SJCRH30 (cell line): ENCODE results near the gene ULK4. TPM values are rescaled to one million over a fixed set of nuclear protein-coding genes. Genes with fewer than 3 reads are reported as not detected.
A peak's percentile ranks its signal among the peaks of the same experiment; 100 is the strongest.

Experiments
- DNase-seq, 2 experiments: peaks; one replicate each; pipeline ENCODE4 v3.0.0-alpha.2; 2015 to 2020
- H3K27ac ChIP-seq: fragments of 250-450 bp; sonication (Bioruptor Pico); 2 replicates; pipeline ENCODE4 v1.5.1; 2020; ENCODE audit warnings: mild to moderate bottlenecking, moderate library complexity
- H3K27me3 ChIP-seq: fragments of 250-450 bp; sonication (Bioruptor Pico); 2 replicates; pipeline ENCODE4 v1.5.1; 2020; ENCODE audit warnings: mild to moderate bottlenecking, moderate library complexity
- H3K36me3 ChIP-seq: fragments of 250-450 bp; sonication (Bioruptor Pico); 2 replicates; pipeline ENCODE4 v1.5.1; 2020; ENCODE audit warnings: mild to moderate bottlenecking, moderate library complexity
- H3K4me1 ChIP-seq: fragments of 250-450 bp; sonication (Bioruptor Pico); 2 replicates; pipeline ENCODE4 v1.5.1; 2020; ENCODE audit warnings: mild to moderate bottlenecking, moderate library complexity
- H3K4me3 ChIP-seq: fragments of 250-450 bp; sonication (Bioruptor Pico); 2 replicates; pipeline ENCODE4 v1.5.1; 2020; ENCODE audit warnings: mild to moderate bottlenecking, moderate library complexity
- H3K9me3 ChIP-seq: fragments of 250-450 bp; sonication (Bioruptor Pico); replicated peaks from 2 replicates; pipeline ENCODE4 v1.5.1; 2020; ENCODE audit warnings: mild to moderate bottlenecking, moderate library complexity
- total RNA-seq: library from RNA; depleted of rRNA; stranded (reverse); fragments of >200 nt; shearing (Covaris generic); gene quantifications from 2 replicates; pipeline ENCODE4 v1.2.3, GENCODE V29; 2014

ULK4 gene
- total RNA-seq, 1 experiment from 2014 or later = 6.4 TPM

- H3K4me3 ChIP-seq = no peak overlapping the region
- peaks cover 12% of the 10 kb centered on the region for H3K4me1 ChIP-seq
- no peak for DNase-seq
- H3K27ac ChIP-seq = no peak overlapping the region
- H3K9me3 ChIP-seq = no peaks in the 10 kb centered on the region
- no peaks in the 10 kb centered on the region for H3K27me3 ChIP-seq
- no peaks in the 10 kb centered on the region; the same call in 1 of the 2 replicates for H3K36me3 ChIP-seq
These were observed 752.3 kb downstream of the ULK4 start for GRCh38 chr3:41209646-41210045.

- Histone ChIP-seq H3K36me3 (no peaks in the 10 kb centered on the region; the same call in 1 of the 2 replicates), H3K4me1 (peaks cover 12% of the 10 kb centered on the region), H3K27me3 (no peaks in the 10 kb centered on the region), H3K9me3 (no peaks in the 10 kb centered on the region), H3K4me3 (no peak overlapping the region), H3K27ac (no peak overlapping the region)
- DNase-seq = no peak
These were observed 753.2 kb downstream of the ULK4 start for GRCh38 chr3:41208507-41209220.

- Histone ChIP-seq H3K4me1 (peaks cover 12% of the 10 kb centered on the region), H3K27ac (no peak overlapping the region), H3K36me3 (no peaks in the 10 kb centered on the region; the same call in 1 of the 2 replicates), H3K4me3 (no peak overlapping the region), H3K27me3 (no peaks in the 10 kb centered on the region), H3K9me3 (no peaks in the 10 kb centered on the region)
- no peak for DNase-seq
These were observed 754.5 kb downstream of the ULK4 start for GRCh38 chr3:41207355-41207754.

GRCh38 chr3:41205591-41205990 lies 756.3 kb downstream of the ULK4 start:
- Histone ChIP-seq H3K36me3 (0 out of 2 replicates have a peak, but pooled peaks cover 9% of the 10 kb centered on the region), H3K27me3 (no peaks in the 10 kb centered on the region), H3K27ac (no peak overlapping the region), H3K4me1 (peaks cover 12% of the 10 kb centered on the region), H3K4me3 (no peak overlapping the region), H3K9me3 (no peaks in the 10 kb centered on the region)
- DNase-seq = no peak

- 0 out of 2 replicates have a peak, but pooled peaks cover 9% of the 10 kb centered on the region for H3K36me3 ChIP-seq
- DNase-seq = no peak
- no peak overlapping the region for H3K27ac ChIP-seq
- H3K4me3 ChIP-seq = no peak overlapping the region
- no peaks in the 10 kb centered on the region for H3K9me3 ChIP-seq
- H3K4me1 ChIP-seq = peaks cover 12% of the 10 kb centered on the region
- H3K27me3 ChIP-seq = no peaks in the 10 kb centered on the region
These were observed 757.5 kb downstream of the ULK4 start for GRCh38 chr3:41204369-41204768.

GRCh38 chr3:41202834-41203345 lies 759.0 kb downstream of the ULK4 start:
- H3K27ac ChIP-seq = no peak overlapping the region
- DNase-seq = peak; percentile 13 to 55
- no peaks in the 10 kb centered on the region for H3K9me3 ChIP-seq
- H3K27me3 ChIP-seq = no peaks in the 10 kb centered on the region
- H3K36me3 ChIP-seq = 0 out of 2 replicates have a peak, but pooled peaks cover 9% of the 10 kb centered on the region
- peaks cover 14% of the 10 kb centered on the region for H3K4me1 ChIP-seq
- H3K4me3 ChIP-seq = peak overlapping the region; percentile 96

GRCh38 chr3:41202075-41202833 lies 759.6 kb downstream of the ULK4 start:
- Histone ChIP-seq H3K27ac (no peak overlapping the region), H3K9me3 (no peaks in the 10 kb centered on the region), H3K4me3 (peak overlapping the region; percentile 96), H3K27me3 (no peaks in the 10 kb centered on the region), H3K4me1 (peaks cover 14% of the 10 kb centered on the region), H3K36me3 (0 out of 2 replicates have a peak, but pooled peaks cover 9% of the 10 kb centered on the region)
- no peak for DNase-seq

GRCh38 chr3:41200669-41201021 lies 761.3 kb downstream of the ULK4 start:
- DNase-seq = peak; percentile 20 to 51
- peaks cover 2% of the 10 kb centered on the region for H3K4me1 ChIP-seq
- H3K9me3 ChIP-seq = no peaks in the 10 kb centered on the region
- no peaks in the 10 kb centered on the region for H3K27me3 ChIP-seq
- peak overlapping the region; percentile 37; the same call in 1 of the 2 replicates for H3K27ac ChIP-seq
- 0 out of 2 replicates have a peak, but pooled peaks cover 9% of the 10 kb centered on the region for H3K36me3 ChIP-seq
- peak overlapping the region; percentile 96 for H3K4me3 ChIP-seq

- Histone ChIP-seq H3K27ac (peak overlapping the region; percentile 93; the same call in 1 of the 2 replicates), H3K4me3 (peak overlapping the region; percentile 96), H3K27me3 (no peaks in the 10 kb centered on the region), H3K9me3 (no peaks in the 10 kb centered on the region), H3K4me1 (peaks cover 2% of the 10 kb centered on the region), H3K36me3 (0 out of 2 replicates have a peak, but pooled peaks cover 9% of the 10 kb centered on the region)
- peak; percentile 34 to 48 for DNase-seq
These were observed 761.8 kb downstream of the ULK4 start for GRCh38 chr3:41199866-41200668.

- Histone ChIP-seq H3K36me3 (0 out of 2 replicates have a peak, but pooled peaks cover 9% of the 10 kb centered on the region), H3K9me3 (no peaks in the 10 kb centered on the region), H3K4me3 (peak within 1 kb of the TSS; percentile 96), H3K27me3 (no peaks in the 10 kb centered on the region), H3K27ac (peak within 1 kb of the TSS; percentile 93), H3K4me1 (peaks cover 2% of the 10 kb centered on the region)
- peak; percentile 85 for DNase-seq
These were observed 762.7 kb downstream of the ULK4 start, which contains the start of gene CTNNB1 for GRCh38 chr3:41198950-41199865. TSS of gene CTNNB1 (plus strand) at chr3:41199505. CDS start at chr3:41224069, 24,564 bp downstream.

GRCh38 chr3:41198526-41198925 lies 763.4 kb downstream of the ULK4 start:
- Histone ChIP-seq H3K36me3 (0 out of 2 replicates have a peak, but pooled peaks cover 9% of the 10 kb centered on the region), H3K4me3 (peak overlapping the region; percentile 96), H3K9me3 (no peaks in the 10 kb centered on the region), H3K27ac (peak overlapping the region; percentile 93), H3K4me1 (peaks cover 2% of the 10 kb centered on the region), H3K27me3 (no peaks in the 10 kb centered on the region)
- DNase-seq = peak; percentile 27 to 54

GRCh38 chr3:41198046-41198445 lies 763.9 kb downstream of the ULK4 start:
- no peaks in the 10 kb centered on the region for H3K27me3 ChIP-seq
- peaks cover 2% of the 10 kb centered on the region for H3K4me1 ChIP-seq
- H3K27ac ChIP-seq = peak overlapping the region; percentile 93; the same call in 1 of the 2 replicates
- no peaks in the 10 kb centered on the region for H3K9me3 ChIP-seq
- peak overlapping the region; percentile 96 for H3K4me3 ChIP-seq
- 0 out of 2 replicates have a peak, but pooled peaks cover 9% of the 10 kb centered on the region for H3K36me3 ChIP-seq
- no peak for DNase-seq
